Panc1 (cell line): ENCODE data around the gene MORC4.

Experiments used
- CTCF ChIP-seq: fragments of 450-650 bp; IDR thresholded peaks from 2 replicates; pipeline ENCODE4 v1.5.1; 2017; ENCODE audit warnings: mild to moderate bottlenecking
- POLR2AphosphoS5 ChIP-seq: IDR thresholded peaks from 2 replicates; pipeline ENCODE4 v1.6.1; 2012; ENCODE audit warnings: mild to moderate bottlenecking, low read depth, low read length, moderate library complexity
- SIN3A ChIP-seq: IDR thresholded peaks from 2 replicates; pipeline ENCODE4 v1.6.1; 2012; ENCODE audit warnings: low read depth, mild to moderate bottlenecking, low read length, moderate library complexity, borderline replicate concordance; ENCODE audit not compliant: insufficient read depth
- TF ChIP-seq, protein P1 (sequence below), 2 experiments: IDR thresholded peaks; 2 replicates each; pipeline ENCODE4 v1.6.1; 2011 to 2012; ENCODE audit warnings: low read depth in 2 of 2, control low read depth in 1 of 2, low read length in 1 of 2, mild to moderate bottlenecking in 1 of 2, moderate library complexity in 1 of 2; ENCODE audit not compliant: insufficient read depth in 1 of 2

DNA sequence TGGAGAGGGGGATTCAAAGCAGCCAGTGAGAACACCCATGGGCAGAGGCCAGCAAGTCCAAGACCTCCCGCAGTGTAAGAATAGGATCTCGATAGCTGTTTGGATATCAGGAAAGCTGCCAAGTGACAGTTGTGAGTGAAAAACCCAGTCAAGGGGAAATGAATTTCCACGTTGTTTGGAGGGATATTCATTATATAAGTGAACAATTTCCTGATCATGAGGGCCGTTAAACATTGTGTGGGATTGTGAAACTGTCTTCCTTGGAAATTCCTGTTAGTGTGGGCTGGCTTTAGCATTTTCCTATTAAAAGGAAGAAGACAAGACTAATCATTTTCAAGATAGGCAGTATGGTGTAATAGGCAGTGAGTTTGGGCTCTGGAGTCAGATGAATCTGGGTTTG, 64.8 kb downstream of the MORC4 start:
- TF ChIP-seq CTCF (no peak), POLR2AphosphoS5 (no peak), SIN3A (no peak)
- TF ChIP-seq, protein P1, sequence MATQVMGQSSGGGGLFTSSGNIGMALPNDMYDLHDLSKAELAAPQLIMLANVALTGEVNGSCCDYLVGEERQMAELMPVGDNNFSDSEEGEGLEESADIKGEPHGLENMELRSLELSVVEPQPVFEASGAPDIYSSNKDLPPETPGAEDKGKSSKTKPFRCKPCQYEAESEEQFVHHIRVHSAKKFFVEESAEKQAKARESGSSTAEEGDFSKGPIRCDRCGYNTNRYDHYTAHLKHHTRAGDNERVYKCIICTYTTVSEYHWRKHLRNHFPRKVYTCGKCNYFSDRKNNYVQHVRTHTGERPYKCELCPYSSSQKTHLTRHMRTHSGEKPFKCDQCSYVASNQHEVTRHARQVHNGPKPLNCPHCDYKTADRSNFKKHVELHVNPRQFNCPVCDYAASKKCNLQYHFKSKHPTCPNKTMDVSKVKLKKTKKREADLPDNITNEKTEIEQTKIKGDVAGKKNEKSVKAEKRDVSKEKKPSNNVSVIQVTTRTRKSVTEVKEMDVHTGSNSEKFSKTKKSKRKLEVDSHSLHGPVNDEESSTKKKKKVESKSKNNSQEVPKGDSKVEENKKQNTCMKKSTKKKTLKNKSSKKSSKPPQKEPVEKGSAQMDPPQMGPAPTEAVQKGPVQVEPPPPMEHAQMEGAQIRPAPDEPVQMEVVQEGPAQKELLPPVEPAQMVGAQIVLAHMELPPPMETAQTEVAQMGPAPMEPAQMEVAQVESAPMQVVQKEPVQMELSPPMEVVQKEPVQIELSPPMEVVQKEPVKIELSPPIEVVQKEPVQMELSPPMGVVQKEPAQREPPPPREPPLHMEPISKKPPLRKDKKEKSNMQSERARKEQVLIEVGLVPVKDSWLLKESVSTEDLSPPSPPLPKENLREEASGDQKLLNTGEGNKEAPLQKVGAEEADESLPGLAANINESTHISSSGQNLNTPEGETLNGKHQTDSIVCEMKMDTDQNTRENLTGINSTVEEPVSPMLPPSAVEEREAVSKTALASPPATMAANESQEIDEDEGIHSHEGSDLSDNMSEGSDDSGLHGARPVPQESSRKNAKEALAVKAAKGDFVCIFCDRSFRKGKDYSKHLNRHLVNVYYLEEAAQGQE (IDR thresholded peaks at IDR 0.05; ENCODE audit: insufficient read depth in 1 of 2, low read depth in 2 of 2, low read length in 1 of 2): no peak
